KMS-11 (cell line): ENCODE data around the gene FAM131B.

Source experiments
- H2AFZ ChIP-seq: fragments of 200-600 bp; sonication (generic); 2 replicates; pipeline ENCODE4 v1.6.1; 2016; ENCODE audit warnings: antibody characterized with exemption, mixed run types, low read depth
- H3K27ac ChIP-seq: fragments of 200-600 bp; sonication (generic); 2 replicates; pipeline ENCODE4 v1.6.1; 2016; ENCODE audit warnings: mild to moderate bottlenecking, mixed run types
- H3K27me3 ChIP-seq: fragments of 200-600 bp; sonication (generic); 2 replicates; pipeline ENCODE4 v1.6.1; 2017; ENCODE audit warnings: mild to moderate bottlenecking, low read depth, mixed run types, moderate library complexity; ENCODE audit not compliant: insufficient read depth
- H3K36me3 ChIP-seq: fragments of 200-600 bp; sonication (generic); 2 replicates; pipeline ENCODE4 v1.6.1; 2017; ENCODE audit warnings: mild to moderate bottlenecking, mixed run types; ENCODE audit not compliant: insufficient read depth
- H3K4me1 ChIP-seq: fragments of 200-600 bp; sonication (generic); 2 replicates; pipeline ENCODE4 v1.6.1; 2016; ENCODE audit warnings: mild to moderate bottlenecking, low read depth, mixed run types; ENCODE audit not compliant: poor library complexity, severe bottlenecking
- H3K4me2 ChIP-seq: fragments of 200-600 bp; sonication (generic); 2 replicates; pipeline ENCODE4 v1.7.0; 2016; ENCODE audit warnings: mild to moderate bottlenecking, mixed run types
- H3K4me3 ChIP-seq: fragments of 200-600 bp; sonication (generic); IDR thresholded peaks from 2 replicates; pipeline ENCODE4 v1.6.1; 2017; ENCODE audit warnings: low read depth, low read length, mixed read lengths; ENCODE audit not compliant: insufficient read depth
- H3K79me2 ChIP-seq: fragments of 200-600 bp; sonication (generic); 2 replicates; pipeline ENCODE4 v1.6.1; 2016; ENCODE audit warnings: low read depth, mixed run types; ENCODE audit not compliant: insufficient read depth
- H3K9ac ChIP-seq: fragments of 200-600 bp; sonication (generic); 2 replicates; pipeline ENCODE4 v1.6.1; 2016; ENCODE audit warnings: mild to moderate bottlenecking, mixed run types
- H4K20me1 ChIP-seq: fragments of 200-600 bp; sonication (generic); 2 replicates; pipeline ENCODE4 v1.6.1; 2016; ENCODE audit warnings: mild to moderate bottlenecking, mixed run types; ENCODE audit not compliant: insufficient read depth
- TF ChIP-seq, protein P1 (sequence below): fragments of 200-600 bp; sonication (generic); conservative IDR thresholded peaks from 2 replicates; pipeline ENCODE4 v1.6.1; 2017; ENCODE audit warnings: low read depth, mild to moderate bottlenecking, antibody characterized with exemption, low read length, moderate library complexity, mixed read lengths

Gene FAM131B

GRCh38 chr7:143322760-143323633, 39.5 kb downstream of the FAM131B start:
- TF ChIP-seq, protein P1, sequence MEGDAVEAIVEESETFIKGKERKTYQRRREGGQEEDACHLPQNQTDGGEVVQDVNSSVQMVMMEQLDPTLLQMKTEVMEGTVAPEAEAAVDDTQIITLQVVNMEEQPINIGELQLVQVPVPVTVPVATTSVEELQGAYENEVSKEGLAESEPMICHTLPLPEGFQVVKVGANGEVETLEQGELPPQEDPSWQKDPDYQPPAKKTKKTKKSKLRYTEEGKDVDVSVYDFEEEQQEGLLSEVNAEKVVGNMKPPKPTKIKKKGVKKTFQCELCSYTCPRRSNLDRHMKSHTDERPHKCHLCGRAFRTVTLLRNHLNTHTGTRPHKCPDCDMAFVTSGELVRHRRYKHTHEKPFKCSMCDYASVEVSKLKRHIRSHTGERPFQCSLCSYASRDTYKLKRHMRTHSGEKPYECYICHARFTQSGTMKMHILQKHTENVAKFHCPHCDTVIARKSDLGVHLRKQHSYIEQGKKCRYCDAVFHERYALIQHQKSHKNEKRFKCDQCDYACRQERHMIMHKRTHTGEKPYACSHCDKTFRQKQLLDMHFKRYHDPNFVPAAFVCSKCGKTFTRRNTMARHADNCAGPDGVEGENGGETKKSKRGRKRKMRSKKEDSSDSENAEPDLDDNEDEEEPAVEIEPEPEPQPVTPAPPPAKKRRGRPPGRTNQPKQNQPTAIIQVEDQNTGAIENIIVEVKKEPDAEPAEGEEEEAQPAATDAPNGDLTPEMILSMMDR, result no peak
- H3K36me3 ChIP-seq, result no peaks in the 10 kb centered on the region
- H3K9ac ChIP-seq, result no peak overlapping the region
- no peaks in the 10 kb centered on the region for H4K20me1 ChIP-seq
- no peaks in the 10 kb centered on the region for H3K4me1 ChIP-seq
- no peak overlapping the region for H3K4me3 ChIP-seq
- no peak overlapping the region for H3K27ac ChIP-seq
- H3K4me2 ChIP-seq, result no peak overlapping the region
- H3K79me2 ChIP-seq, result no peaks in the 10 kb centered on the region
- no peak overlapping the region; the same call in 1 of the 2 replicates for H2AFZ ChIP-seq
- H3K27me3 ChIP-seq, result no peaks in the 10 kb centered on the region

GRCh38 chr7:143321734-143322133, 40.8 kb downstream of the FAM131B start:
- Histone ChIP-seq H3K9ac (no peak overlapping the region), H3K79me2 (no peaks in the 10 kb centered on the region), H2AFZ (no peak overlapping the region), H3K4me1 (no peaks in the 10 kb centered on the region), H3K36me3 (no peaks in the 10 kb centered on the region), H3K27ac (no peak overlapping the region), H3K4me3 (no peak overlapping the region), H4K20me1 (no peaks in the 10 kb centered on the region), H3K27me3 (no peaks in the 10 kb centered on the region), H3K4me2 (no peak overlapping the region)
- TF ChIP-seq, protein P1, result no peak

DNA sequence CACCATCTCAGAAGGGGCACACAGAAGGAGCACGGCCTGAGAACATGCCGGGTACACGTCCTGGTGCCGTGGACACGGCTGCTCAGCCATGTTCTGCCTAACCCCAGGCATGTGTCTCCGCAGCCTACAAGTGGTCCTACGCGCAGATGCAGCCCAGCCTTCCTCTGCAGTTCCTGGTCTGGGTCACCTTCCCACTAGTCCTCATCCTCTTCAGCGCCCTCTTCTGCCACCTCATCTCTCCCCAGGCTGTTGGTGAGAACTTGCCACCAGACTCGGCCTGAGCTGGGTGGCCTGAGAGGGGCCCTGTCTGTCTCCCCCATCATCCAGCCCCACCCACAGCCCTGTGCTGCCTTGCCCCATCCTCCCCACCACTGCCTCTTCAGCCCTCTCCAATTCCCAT, 41.3 kb downstream of the FAM131B start:
- Histone ChIP-seq H3K4me1 (no peaks in the 10 kb centered on the region), H3K9ac (no peak overlapping the region), H3K4me3 (no peak overlapping the region), H3K27me3 (no peaks in the 10 kb centered on the region), H3K79me2 (no peaks in the 10 kb centered on the region), H4K20me1 (no peaks in the 10 kb centered on the region), H3K4me2 (no peak overlapping the region), H2AFZ (no peak overlapping the region), H3K27ac (no peak overlapping the region), H3K36me3 (no peaks in the 10 kb centered on the region)
- TF ChIP-seq, protein P1, result no peak

DNA sequence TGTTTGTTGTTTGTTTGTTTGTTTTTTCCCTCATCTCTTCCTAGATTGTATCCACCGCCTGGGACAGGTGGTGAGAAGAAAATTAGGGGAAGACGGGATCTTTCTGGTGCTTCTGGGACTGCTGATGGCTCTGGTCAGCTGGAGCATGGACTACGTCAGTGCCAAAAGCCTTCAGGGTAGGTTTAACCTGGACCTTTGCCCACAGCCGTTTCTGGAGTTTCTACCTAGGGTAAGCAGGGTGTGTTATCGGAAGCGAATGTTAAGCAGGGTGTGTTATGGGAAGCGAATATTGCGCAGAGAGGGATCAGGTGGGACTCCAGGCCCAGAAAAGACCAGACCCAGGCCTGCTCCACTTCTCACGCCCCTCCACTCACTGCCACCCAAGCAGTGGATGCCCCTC, 41.9 kb downstream of the FAM131B start:
- TF ChIP-seq, protein P1, result no peak
- H3K27me3 ChIP-seq, result no peaks in the 10 kb centered on the region
- H2AFZ ChIP-seq, result no peak overlapping the region
- H3K79me2 ChIP-seq, result no peaks in the 10 kb centered on the region
- H4K20me1 ChIP-seq, result no peaks in the 10 kb centered on the region
- H3K4me3 ChIP-seq, result no peak overlapping the region
- H3K9ac ChIP-seq, result no peak overlapping the region
- no peak overlapping the region for H3K27ac ChIP-seq
- H3K36me3 ChIP-seq, result no peaks in the 10 kb centered on the region
- H3K4me2 ChIP-seq, result no peak overlapping the region
- no peaks in the 10 kb centered on the region for H3K4me1 ChIP-seq
